Stimulated activated naive CD4-positive, alpha-beta T cell (primary cell): ENCODE measurements around the gene ALOX15.
A peak's percentile ranks its signal among the peaks of the same experiment; 100 is the strongest.
"Not testable (repeated sequence)": the region's sequence is repeated elsewhere in the genome, so short reads cannot be mapped to it uniquely, and the experiment has no call there.

Experiments used
- DNase-seq, 6 experiments: peaks; one replicate each; lab custom pipeline; 2025; lab: John Stamatoyannopoulos, UW

ALOX15 gene

GRCh38 chr17:4655933-4656332 is 14.5 kb upstream of the ALOX15 start:
- not testable (repeated sequence) for DNase-seq

GRCh38 chr17:4652997-4653396 is 11.5 kb upstream of the ALOX15 start:
- DNase-seq: no peak

- DNase-seq: no peak
These were observed 7.3 kb upstream of the ALOX15 start for GRCh38 chr17:4648741-4649140.

GRCh38 chr17:4645642-4646041 is 4.2 kb upstream of the ALOX15 start:
- no peak for DNase-seq

GRCh38 chr17:4643676-4644075 is 2.2 kb upstream of the ALOX15 start:
- no peak for DNase-seq

GRCh38 chr17:4642286-4642685 is 808 bp upstream of the ALOX15 start:
- no peak for DNase-seq

GRCh38 chr17:4640569-4641188 is 799 bp downstream of the ALOX15 start:
- DNase-seq: not testable (repeated sequence)

- peak in 2 of 6 experiments; percentile 8 to 24 for DNase-seq
These were observed 2.0 kb downstream of the ALOX15 start for GRCh38 chr17:4639301-4640059.

- DNase-seq: not testable (repeated sequence)
These were observed 2.7 kb downstream of the ALOX15 start for GRCh38 chr17:4638766-4639165.

GRCh38 chr17:4636474-4637100 is 4.9 kb downstream of the ALOX15 start:
- no peak for DNase-seq

GRCh38 chr17:4635823-4636375 is 5.6 kb downstream of the ALOX15 start:
- no peak for DNase-seq

- no peak for DNase-seq
These were observed 6.5 kb downstream of the ALOX15 start for GRCh38 chr17:4634976-4635375.

- no peak for DNase-seq
These were observed 7.8 kb downstream of the ALOX15 start for GRCh38 chr17:4633643-4634042.

GRCh38 chr17:4632581-4632920 is 8.9 kb downstream of the ALOX15 start:
- no peak for DNase-seq

GRCh38 chr17:4631836-4632580 is 9.5 kb downstream of the ALOX15 start:
- DNase-seq: no peak

- no peak for DNase-seq
These were observed 10.0 kb downstream of the ALOX15 start for GRCh38 chr17:4631431-4631830.

- DNase-seq: no peak
These were observed 14.7 kb downstream of the ALOX15 start for GRCh38 chr17:4626734-4627256.

GRCh38 chr17:4625181-4625617 is 16.3 kb downstream of the ALOX15 start:
- DNase-seq: no peak

GRCh38 chr17:4624451-4624911 is 17.0 kb downstream of the ALOX15 start:
- DNase-seq: not testable (repeated sequence)

GRCh38 chr17:4623249-4623648 is 18.2 kb downstream of the ALOX15 start:
- no peak for DNase-seq

GRCh38 chr17:4622375-4622774 is 19.1 kb downstream of the ALOX15 start:
- DNase-seq: no peak
